GM13977 (cell line): Measurements from ENCODE around the gene GPR68.
"Not testable (repeated sequence)": the region's sequence is repeated elsewhere in the genome, so short reads cannot be mapped to it uniquely, and the experiment has no call there.

Experiments used
- DNase-seq: peaks from one replicate; pipeline ENCODE4 v3.0.0; 2012; ENCODE audit warnings: low spot score
- CTCF ChIP-seq: IDR thresholded peaks from 2 replicates; pipeline ENCODE4 v1.5.1; 2012; ENCODE audit warnings: mild to moderate bottlenecking, control low read depth; ENCODE audit not compliant: insufficient read depth; ENCODE audit errors: extremely low read depth, missing control alignments
- in situ Hi-C: fragments of 300-500 bp; cut with MboI; formaldehyde crosslinking; loops from one replicate; pipeline ENCODE4 v1.12.0; 2022; ENCODE audit warnings: low sequenced_read_pairs, low pct_unique_long_range_greater_than_20kb, mixed read lengths, inconsistent platforms; ENCODE audit not compliant: unreplicated experiment

The GPR68 gene

GRCh38 chr14:91227183-91227628, 17.3 kb downstream of the GPR68 start:
- no peak for DNase-seq
- TF ChIP-seq CTCF: no peak
- in situ Hi-C loops: no loop called here

GRCh38 chr14:91226360-91226759, 18.1 kb downstream of the GPR68 start:
- DNase-seq, in situ Hi-C loops: not testable (repeated sequence)

- in situ Hi-C loops: no loop called here
- TF ChIP-seq CTCF: no peak
- no peak for DNase-seq
These were observed 19.5 kb downstream of the GPR68 start for GRCh38 chr14:91225025-91225424.

- no peak for DNase-seq
- in situ Hi-C loops: no loop called here
- TF ChIP-seq CTCF: no peak
These were observed 21.3 kb downstream of the GPR68 start for GRCh38 chr14:91223028-91223783.

GRCh38 chr14:91221270-91221669, 23.2 kb downstream of the GPR68 start:
- in situ Hi-C loops: no loop called here
- no peak for TF ChIP-seq CTCF
- no peak for DNase-seq

GRCh38 chr14:91220581-91221000, 23.9 kb downstream of the GPR68 start:
- no peak for TF ChIP-seq CTCF
- in situ Hi-C loops: no loop called here
- no peak for DNase-seq

- in situ Hi-C loops: no loop called here
- no peak for TF ChIP-seq CTCF
- DNase-seq: no peak
These were observed 24.8 kb downstream of the GPR68 start for GRCh38 chr14:91219517-91220389.
